ENCODE data around the gene URB2. TPM values are rescaled to one million over a fixed set of nuclear protein-coding genes. Genes with fewer than 3 reads are reported as not detected.
A peak's percentile ranks its signal among the peaks of the same experiment; 100 is the strongest.
"Not testable (repeated sequence)": the region's sequence is repeated elsewhere in the genome, so short reads cannot be mapped to it uniquely, and the experiment has no call there.

The URB2 gene
- total RNA-seq, 1 experiment from 2014 or later = 24.6 TPM

DNA sequence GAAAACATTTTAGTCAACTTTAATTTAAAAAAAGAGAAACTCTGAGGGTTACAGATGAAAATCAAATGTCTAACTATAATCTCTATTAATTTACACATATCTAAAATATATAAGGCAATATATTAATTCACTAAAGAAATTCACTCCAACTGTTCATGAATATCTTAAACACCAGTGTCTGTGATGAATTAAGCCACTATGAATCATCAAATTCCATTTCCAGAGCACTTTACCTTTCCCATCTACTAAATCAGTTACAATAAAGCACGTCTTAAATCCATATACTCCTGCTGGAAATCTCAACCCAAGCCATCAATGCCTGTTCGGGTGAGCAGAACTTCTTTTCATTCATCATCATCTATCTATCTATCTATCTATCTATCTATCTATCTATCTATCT lies 4.4 kb upstream of the URB2 start:
- H3K36me3 Mint-ChIP-seq = no peaks in the 10 kb centered on the region
- H3K4me1 Mint-ChIP-seq = peaks cover 33% of the 10 kb centered on the region
- no peaks in the 10 kb centered on the region for H3K27me3 Mint-ChIP-seq (ENCODE audit: low read depth)
- TF ChIP-seq OVOL2 (CRISPR knock-in tag; IDR thresholded peaks at IDR 0.05; ENCODE audit: borderline replicate concordance) (no peak), ZNF671 (CRISPR knock-in tag; IDR thresholded peaks at IDR 0.05) (no peak)
- ChIA-PET POLR2A (no interaction called here), CTCF (no interaction called here)
- DNase-seq (ENCODE audit: low spot score) (no peak), ATAC-seq (no peak)
- no peak overlapping the region for H3K4me3 Mint-ChIP-seq
- H3K9me3 Mint-ChIP-seq = no peaks in the 10 kb centered on the region
- no peak overlapping the region for H3K27ac Mint-ChIP-seq

DNA sequence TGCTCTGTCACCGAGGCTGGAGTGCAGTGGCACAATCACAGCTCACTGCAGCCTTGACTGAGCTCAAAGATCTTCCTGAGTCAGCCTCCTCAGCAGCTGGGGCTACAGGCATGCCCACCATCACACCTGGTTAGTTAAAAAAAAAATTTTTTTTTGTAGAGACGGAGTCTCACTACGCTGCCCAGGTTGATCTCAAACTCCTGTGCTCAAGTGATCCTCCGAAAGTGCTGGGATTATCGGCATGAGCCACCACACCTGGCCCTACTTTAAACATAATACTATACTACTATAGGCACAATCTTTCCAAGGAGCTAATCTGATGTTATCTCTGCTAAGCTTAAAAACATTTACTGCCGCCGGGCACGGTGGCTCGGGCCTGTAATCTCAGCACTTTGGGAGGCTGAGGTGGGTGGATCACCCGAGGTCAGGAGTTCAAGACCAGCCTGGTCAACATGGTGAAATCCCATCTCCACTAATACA lies 3.4 kb upstream of the URB2 start:
- DNase-seq (ENCODE audit: low spot score); H3K27me3 Mint-ChIP-seq (ENCODE audit: low read depth); H3K36me3 Mint-ChIP-seq; ATAC-seq; H3K27ac Mint-ChIP-seq; H3K4me3 Mint-ChIP-seq; H3K9me3 Mint-ChIP-seq; POLR2A ChIA-PET: not testable (repeated sequence)
- CTCF ChIA-PET = interaction anchor here (1.1 kb wide), 1 partner anchor 64 kb away, joined by 5 read pairs; the partner anchor contains the start of gene ABCB10
- H3K4me1 Mint-ChIP-seq = peaks cover 36% of the 10 kb centered on the region

DNA sequence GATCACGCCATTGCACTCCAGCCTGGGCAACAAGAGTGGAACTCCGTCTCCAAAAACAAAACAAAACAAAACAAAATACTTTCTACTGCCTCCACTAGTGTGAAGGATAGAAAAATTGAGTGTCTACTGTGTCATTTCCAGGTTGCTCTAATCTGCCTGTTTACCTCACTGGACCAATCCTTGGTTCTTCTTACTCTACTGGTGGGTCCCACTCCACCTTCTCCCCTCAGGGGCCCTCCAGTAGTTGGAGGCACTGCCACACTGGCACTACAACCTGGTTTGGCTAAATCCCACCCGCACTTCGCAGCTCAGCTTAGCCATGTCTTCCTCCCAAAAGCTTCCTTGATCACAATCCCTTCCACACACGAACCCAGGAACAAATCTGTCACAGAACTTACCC lies 2.8 kb upstream of the URB2 start:
- Mint-ChIP-seq H3K4me3 (no peak overlapping the region), H3K4me1 (peaks cover 33% of the 10 kb centered on the region), H3K9me3 (no peaks in the 10 kb centered on the region), H3K36me3 (no peaks in the 10 kb centered on the region), H3K27me3 (ENCODE audit: low read depth) (no peaks in the 10 kb centered on the region), H3K27ac (peak overlapping the region; percentile 6)
- DNase-seq (ENCODE audit: low spot score) = no peak
- POLR2A ChIA-PET = no interaction called here
- TF ChIP-seq ZNF138 (CRISPR knock-in tag; conservative IDR thresholded peaks at IDR 0.05) (no peak), PRRX2 (CRISPR knock-in tag; IDR thresholded peaks at IDR 0.05) (no peak), NR3C1 (CRISPR knock-in tag; conservative IDR thresholded peaks at IDR 0.05; ENCODE audit: low read depth) (no peak), ZNF396 (CRISPR knock-in tag; IDR thresholded peaks at IDR 0.05; ENCODE audit: borderline replicate concordance) (no peak), IRF2 (CRISPR knock-in tag; IDR thresholded peaks at IDR 0.05; ENCODE audit: borderline replicate concordance, low read depth) (no peak)
- TF ChIP-seq, protein P1, sequence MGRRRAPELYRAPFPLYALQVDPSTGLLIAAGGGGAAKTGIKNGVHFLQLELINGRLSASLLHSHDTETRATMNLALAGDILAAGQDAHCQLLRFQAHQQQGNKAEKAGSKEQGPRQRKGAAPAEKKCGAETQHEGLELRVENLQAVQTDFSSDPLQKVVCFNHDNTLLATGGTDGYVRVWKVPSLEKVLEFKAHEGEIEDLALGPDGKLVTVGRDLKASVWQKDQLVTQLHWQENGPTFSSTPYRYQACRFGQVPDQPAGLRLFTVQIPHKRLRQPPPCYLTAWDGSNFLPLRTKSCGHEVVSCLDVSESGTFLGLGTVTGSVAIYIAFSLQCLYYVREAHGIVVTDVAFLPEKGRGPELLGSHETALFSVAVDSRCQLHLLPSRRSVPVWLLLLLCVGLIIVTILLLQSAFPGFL (CRISPR knock-in tag; IDR thresholded peaks at IDR 0.05; ENCODE audit: borderline replicate concordance) = no peak
- TF ChIP-seq, protein P2, sequence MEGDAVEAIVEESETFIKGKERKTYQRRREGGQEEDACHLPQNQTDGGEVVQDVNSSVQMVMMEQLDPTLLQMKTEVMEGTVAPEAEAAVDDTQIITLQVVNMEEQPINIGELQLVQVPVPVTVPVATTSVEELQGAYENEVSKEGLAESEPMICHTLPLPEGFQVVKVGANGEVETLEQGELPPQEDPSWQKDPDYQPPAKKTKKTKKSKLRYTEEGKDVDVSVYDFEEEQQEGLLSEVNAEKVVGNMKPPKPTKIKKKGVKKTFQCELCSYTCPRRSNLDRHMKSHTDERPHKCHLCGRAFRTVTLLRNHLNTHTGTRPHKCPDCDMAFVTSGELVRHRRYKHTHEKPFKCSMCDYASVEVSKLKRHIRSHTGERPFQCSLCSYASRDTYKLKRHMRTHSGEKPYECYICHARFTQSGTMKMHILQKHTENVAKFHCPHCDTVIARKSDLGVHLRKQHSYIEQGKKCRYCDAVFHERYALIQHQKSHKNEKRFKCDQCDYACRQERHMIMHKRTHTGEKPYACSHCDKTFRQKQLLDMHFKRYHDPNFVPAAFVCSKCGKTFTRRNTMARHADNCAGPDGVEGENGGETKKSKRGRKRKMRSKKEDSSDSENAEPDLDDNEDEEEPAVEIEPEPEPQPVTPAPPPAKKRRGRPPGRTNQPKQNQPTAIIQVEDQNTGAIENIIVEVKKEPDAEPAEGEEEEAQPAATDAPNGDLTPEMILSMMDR (IDR thresholded peaks at IDR 0.05) = no peak
- TF ChIP-seq, protein P3, sequence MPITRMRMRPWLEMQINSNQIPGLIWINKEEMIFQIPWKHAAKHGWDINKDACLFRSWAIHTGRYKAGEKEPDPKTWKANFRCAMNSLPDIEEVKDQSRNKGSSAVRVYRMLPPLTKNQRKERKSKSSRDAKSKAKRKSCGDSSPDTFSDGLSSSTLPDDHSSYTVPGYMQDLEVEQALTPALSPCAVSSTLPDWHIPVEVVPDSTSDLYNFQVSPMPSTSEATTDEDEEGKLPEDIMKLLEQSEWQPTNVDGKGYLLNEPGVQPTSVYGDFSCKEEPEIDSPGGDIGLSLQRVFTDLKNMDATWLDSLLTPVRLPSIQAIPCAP (CRISPR knock-in tag; IDR thresholded peaks at IDR 0.05) = no peak
- no peak for ATAC-seq
- CTCF ChIA-PET = interaction anchor here (0.6 to 1.1 kb wide), 2 partner anchors 64 to 852 kb away, joined by 3 to 5 read pairs; partner anchors contain the start of gene ABCB10

DNA sequence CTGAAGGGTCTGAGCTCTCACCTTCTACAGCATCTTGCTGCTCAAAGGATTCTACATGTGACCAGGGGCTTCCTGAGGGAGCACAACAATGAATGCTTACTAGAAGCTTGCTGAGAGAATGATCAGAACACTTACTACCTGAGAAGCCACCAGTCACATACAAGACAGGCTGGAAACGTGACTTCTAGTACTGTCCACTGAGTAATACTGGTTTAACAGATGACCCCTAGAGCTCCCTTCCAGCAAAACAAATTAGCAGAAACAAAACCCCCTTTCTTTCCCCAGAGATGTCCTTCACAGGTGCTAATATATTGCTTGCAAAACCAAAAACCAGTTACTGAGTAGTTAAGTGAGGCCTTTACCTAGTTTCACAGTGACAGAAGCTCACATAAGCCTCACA lies 2.2 kb upstream of the URB2 start:
- DNase-seq (ENCODE audit: low spot score) (no peak), ATAC-seq (no peak)
- Mint-ChIP-seq H3K9me3 (no peaks in the 10 kb centered on the region), H3K4me1 (peaks cover 33% of the 10 kb centered on the region), H3K27me3 (ENCODE audit: low read depth) (no peaks in the 10 kb centered on the region), H3K36me3 (no peaks in the 10 kb centered on the region; the same call in 1 of the 2 replicates), H3K27ac (no peak overlapping the region), H3K4me3 (peak overlapping the region; percentile 91)
- TF ChIP-seq GABPB1 (CRISPR knock-in tag; IDR thresholded peaks at IDR 0.05) = no peak
- no peak for TF ChIP-seq IRF2 (CRISPR knock-in tag; IDR thresholded peaks at IDR 0.05; ENCODE audit: borderline replicate concordance, low read depth)
- TF ChIP-seq, protein P4, sequence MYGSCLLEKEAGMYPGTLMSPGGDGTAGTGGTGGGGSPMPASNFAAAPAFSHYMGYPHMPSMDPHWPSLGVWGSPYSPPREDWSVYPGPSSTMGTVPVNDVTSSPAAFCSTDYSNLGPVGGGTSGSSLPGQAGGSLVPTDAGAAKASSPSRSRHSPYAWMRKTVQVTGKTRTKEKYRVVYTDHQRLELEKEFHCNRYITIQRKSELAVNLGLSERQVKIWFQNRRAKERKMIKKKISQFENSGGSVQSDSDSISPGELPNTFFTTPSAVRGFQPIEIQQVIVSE (CRISPR knock-in tag; IDR thresholded peaks at IDR 0.05; ENCODE audit: borderline replicate concordance) = no peak
- TF ChIP-seq, protein P5, sequence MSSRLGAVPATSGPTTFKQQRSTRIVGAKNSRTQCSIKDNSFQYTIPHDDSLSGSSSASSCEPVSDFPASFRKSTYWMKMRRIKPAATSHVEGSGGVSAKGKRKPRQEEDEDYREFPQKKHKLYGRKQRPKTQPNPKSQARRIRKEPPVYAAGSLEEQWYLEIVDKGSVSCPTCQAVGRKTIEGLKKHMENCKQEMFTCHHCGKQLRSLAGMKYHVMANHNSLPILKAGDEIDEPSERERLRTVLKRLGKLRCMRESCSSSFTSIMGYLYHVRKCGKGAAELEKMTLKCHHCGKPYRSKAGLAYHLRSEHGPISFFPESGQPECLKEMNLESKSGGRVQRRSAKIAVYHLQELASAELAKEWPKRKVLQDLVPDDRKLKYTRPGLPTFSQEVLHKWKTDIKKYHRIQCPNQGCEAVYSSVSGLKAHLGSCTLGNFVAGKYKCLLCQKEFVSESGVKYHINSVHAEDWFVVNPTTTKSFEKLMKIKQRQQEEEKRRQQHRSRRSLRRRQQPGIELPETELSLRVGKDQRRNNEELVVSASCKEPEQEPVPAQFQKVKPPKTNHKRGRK (CRISPR knock-in tag; IDR thresholded peaks at IDR 0.05; ENCODE audit: borderline replicate concordance) = no peak
- CTCF ChIA-PET = interaction anchor here (0.6 to 1.1 kb wide), 2 partner anchors 65 to 853 kb away, joined by 3 to 5 read pairs; partner anchors contain the start of gene ABCB10
- POLR2A ChIA-PET = no interaction called here

Measured in WTC11 (cell line).